COLO829 (cell line): Measurements from ENCODE around the gene TGFBI.

Source experiments
- DNase-seq: peaks from one replicate; pipeline ENCODE4 v3.0.0; 2012; ENCODE audit warnings: low spot score

Gene TGFBI

DNA sequence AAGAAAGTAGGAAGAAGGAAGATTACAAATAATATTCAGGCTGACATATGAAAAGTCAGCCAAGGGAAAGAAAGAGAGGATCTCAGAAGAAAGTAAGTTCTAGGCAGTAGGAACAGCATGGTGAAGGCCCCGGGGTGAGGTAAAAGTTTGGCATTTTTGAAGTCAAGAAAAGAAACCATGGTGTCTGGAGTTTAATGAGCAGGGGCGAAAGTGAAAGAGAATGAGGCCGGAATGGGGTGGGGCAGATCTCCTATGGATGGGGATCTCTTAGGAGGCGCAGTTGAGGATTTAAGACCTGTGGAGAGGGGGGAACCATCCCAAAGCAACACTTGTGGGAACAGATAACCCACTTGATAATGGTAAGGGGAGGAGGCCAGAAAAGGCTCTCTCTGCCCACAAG is 61.5 kb downstream of the TGFBI start:
- no peak for DNase-seq

DNA sequence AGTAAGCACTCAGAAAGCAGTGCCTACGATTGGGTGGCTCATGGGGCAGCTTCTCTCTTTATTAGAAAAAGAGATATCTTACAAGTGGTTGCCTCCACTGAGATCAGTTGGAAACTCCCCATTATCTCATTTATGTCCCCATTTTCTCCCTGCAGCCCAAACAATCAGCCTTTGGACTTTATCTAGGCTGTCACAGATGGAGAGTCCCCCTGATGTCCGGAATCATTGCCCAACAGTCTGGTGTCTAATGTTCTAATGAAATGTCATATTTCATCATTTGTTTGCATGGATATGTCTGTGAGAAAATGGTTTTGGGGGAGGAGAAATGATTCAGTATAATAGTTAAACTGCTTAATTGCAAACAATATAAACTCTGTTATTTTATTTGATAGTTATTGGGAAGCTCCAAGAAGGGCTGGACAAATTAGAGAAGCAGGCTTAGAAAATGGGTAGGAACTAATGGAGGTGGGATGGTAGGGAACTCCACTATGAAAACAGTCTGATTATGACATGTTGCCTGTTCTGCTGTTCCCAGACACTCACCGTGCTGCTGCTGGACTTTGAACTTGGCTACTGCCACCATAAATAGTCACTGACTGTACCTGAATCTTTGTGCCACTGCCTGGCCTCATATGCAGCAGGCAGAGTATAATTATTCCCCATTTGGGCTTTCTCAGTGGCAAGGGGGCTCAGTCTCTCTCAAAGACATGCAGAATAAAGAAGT is 65.6 kb downstream of the TGFBI start:
- DNase-seq = no peak

DNA sequence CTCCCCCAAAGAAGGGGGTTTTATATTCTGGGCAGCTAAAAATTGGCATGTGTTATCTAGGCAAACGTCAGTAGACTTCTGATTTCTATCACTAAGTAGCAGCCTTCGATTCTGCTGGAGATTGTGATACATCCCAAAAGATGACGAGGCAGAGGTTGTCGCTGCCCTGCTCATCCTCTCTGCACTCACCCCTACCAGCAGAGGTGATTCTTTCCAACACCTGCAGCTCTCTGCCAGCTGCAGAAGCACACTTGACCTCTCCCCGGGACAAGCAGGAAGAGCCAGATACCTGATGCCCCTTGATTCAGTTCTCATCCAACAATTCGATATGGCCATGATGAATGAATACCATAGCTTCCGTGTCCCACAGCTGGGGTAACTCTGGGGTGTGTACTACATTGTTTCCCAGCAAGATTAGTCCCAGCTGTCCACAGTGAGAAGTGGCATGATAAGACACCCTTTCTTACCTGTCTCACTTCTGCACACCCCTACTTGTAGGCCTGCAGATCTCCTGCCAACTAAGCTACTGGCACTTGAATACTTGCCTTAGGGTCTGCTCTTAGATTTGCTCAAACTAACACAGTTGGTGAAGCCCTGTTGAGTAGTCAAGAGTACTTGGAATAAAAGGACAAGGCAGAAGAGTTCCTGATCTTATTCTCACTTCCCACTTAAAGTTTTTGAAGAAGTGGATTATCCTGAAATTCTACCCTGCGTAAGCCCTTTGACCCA is 66.3 kb downstream of the TGFBI start:
- no peak for DNase-seq

DNA sequence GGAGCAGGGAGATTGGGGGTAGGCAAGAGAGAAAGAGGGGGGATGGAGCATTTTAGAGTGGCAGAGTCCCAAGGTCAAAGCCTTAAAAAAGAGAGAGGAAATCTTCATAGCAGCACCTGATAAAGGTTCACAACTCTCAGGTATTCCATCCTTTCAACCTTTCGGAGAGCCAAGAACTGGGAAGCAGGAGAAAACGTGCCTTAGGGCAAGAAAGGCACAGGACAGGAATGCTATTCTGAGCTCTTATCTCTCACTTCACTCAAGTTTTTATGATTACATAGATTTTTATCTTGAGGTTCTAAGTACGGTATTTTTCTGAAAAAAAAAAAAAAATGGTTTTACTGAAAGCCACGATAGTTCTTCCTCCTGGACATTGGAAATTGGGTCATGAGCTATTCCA is 69.4 kb downstream of the TGFBI start:
- DNase-seq = no peak

DNA sequence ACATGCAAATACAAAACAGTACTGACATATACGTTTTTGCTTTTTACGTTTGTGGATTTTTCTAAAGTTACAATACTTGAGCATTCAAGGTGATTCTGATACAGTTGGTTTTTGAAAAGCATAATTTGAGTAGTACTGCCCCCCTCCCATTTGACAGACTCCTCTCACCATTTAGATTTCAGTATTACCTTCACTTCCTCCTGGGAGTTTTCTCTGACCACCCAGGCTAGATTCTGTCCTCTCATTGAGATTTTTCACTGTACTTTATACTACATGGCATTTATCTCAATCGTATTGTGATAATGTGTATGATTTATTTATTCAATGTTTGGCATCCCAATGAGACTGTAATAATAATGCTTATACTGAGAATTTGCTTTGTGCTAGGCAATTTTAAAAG is 71.1 kb downstream of the TGFBI start:
- DNase-seq = no peak

DNA sequence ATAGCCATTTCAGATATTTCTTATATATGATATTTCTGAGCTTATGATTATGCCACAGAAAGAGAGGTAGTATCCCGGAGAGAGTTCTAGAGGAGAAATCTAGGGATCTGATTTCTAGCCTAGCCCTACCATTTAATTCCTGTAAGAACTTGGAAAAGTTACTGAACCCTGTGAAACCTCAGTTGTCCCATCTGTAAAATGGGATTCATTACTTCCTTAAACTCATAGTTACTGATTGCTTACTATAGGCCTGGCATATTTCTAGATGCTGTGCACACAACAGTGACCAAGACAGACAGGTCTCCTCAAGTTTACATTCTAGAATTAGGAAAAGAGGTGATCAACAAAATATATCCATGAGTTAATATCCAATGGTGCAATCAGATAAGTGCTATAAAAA is 73.1 kb downstream of the TGFBI start:
- DNase-seq = no peak

DNA sequence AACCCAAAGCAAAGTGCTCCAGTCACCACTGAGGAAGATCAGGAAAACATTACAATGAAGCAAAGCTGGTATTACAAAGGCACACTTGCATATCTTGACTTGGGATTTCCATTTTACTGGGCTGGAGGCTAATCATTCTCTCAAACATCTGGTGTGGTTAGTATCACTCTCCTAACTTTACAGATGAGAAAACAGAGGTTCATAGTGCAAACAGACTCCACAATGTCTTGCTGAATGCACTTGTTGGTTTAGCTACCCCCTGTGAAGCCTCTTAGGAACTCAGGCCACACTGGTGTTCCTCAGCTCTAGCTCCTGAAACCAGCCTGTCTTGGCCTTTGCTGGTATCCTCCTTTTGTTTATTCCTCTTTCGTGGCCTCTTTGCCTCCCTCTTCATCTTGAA is 74.3 kb downstream of the TGFBI start:
- DNase-seq = no peak

DNA sequence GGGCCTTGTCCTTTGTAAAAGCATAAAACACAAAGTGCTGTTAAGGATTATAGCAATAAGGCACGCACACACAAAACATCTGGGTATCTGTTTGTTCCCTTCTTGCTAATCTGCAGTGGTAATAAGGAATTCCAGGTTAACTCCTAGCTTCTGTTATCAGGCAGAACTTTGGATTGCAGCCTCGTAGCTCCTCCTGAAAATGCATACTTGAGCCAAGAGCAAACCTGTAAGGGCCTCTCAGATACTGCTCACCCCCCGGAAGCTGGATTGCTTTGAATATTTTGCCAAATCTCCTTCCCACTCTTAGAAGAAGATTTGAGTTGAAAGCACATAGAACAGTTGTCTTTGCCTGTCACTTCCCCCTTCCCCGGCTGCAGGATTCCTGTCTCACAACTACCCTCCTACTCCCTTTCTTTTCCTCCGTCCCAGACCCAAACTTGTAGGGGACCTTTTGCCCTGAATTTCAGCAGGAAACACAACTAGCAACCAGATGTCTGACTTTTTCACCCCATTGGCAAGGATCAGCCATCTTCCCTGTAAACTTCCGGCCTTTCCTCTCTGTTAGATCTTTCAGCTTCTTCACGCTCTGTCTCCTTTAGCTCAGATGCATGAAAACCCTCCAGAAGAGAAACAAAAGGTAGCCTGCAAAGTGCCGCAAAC is 75.6 kb downstream of the TGFBI start:
- no peak for DNase-seq

DNA sequence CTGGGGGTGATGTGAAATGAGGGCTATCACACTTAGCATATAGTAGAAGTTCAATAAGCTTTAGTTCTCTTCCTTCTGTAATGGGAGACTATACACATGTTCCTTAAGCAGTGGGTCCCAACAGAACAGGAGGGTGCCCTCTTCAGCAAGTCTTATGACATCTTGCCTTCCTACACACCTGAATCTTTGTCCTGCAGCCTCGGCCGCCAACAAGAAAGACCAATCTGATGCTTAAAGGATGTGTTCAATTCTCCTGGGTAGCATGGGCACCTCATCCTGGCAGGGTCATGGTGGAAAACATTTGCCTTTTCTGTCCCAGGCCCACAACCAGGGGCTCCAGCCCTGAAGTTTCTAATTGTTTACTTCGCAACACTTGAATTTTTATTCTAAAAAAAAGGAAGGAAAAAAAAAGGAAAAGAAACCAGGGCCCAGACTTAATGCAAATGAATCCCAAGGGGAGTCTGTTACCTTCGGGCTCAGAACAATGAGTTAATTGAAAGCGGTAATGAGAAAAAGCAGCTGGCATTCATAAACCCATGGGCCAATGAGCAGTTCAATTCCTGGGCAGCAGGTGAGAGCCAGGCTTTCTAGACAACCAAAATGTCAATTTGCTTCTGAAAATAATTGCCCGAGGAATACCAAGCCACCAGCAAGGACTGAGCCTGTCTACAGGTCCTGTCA is 77.7 kb downstream of the TGFBI start:
- DNase-seq = no peak

DNA sequence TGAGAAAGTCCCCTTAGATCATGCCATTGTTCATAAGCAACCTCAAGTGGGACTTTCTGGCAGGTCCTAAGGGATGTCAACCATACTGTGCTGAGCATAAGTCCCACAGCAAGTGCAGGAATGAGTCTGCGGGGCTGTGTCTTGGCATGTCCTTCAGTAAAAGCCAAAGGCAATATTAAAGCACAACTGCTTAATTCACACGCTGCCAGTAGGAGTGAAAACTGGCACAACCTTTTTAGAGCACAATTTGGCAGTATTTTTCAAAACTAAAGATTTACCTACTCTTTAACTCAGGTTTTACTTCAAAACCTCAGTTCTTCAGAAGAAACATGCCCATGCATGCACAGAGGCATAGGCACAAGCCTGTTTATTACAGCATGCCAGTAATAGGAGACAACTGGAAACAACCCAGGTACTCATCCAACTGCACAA is 79.4 kb downstream of the TGFBI start:
- DNase-seq = no peak

DNA sequence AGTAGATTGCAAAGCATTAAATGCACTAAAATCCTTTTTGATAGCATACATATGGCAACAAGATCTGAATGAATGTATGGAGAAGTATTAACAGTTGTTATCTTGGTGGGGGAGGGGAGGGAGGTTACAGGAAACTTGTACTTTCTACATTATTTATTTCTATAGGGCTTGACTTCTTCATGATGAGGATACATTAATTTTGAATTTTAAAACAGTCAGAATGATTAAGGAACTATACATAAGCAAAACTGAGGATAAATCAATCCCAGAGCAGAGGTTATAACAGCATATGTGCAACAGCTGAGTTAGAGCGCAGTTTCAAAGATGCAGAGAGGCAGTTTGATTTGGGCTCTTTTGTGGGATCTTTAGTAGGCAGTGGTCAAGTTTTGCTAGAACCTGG is 80.0 kb downstream of the TGFBI start:
- no peak for DNase-seq

DNA sequence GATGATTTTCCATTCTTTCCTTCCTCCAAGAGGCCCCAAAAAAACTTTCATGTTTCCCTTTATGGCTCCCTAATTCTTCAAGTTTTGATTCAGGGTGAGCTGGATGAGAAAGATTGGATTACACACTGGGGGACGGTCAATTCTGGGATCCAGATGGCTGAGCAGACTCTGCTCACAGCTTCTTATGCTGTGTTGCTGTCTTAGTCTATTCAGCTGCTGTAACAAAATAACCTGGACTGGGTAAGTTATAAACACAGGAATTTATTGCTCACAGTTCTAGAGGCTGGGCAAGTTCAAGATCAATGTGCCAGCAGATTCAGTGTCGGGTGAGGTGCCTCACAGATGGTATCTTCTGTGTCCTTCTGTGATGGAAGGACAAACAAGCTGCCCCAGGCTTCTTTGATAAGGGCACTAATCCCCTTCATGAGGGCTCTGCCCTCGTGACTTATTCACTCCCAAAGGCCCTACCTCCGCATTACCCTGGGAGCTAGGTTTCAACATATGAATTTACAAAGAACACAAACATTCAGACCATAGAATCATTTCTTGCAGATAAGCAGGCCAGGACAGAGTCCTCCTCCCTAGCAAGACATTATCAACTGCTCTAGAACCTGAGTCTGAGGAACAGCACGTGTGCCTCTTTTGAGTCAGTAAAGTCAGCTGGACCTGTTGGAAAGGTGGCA is 80.8 kb downstream of the TGFBI start:
- no peak for DNase-seq
